ENCODE data around the gene TTLL10.
"Not testable (repeated sequence)": the region's sequence is repeated elsewhere in the genome, so short reads cannot be mapped to it uniquely, and the experiment has no call there.

- not testable (repeated sequence) for TF ChIP-seq CTCF (conservative IDR thresholded peaks at IDR 0.05; ENCODE audit: low read length); EZH2phosphoT487 (IDR thresholded peaks at IDR 0.05; ENCODE audit: borderline replicate concordance)
Observed at GRCh38 chr1:1142352-1142751, 31.3 kb upstream of the TTLL10 start.

All from Loucy (cell line).